ENCODE measurements around the gene SGCG. TPM values are rescaled to one million over a fixed set of nuclear protein-coding genes. Genes with fewer than 3 reads are reported as not detected.

The SGCG gene
- total and polyA plus RNA-seq, 10 of the 15 experiments (the other 5 are each of a cell fraction or from before 2014, with no cell fraction given) = not detected

DNA sequence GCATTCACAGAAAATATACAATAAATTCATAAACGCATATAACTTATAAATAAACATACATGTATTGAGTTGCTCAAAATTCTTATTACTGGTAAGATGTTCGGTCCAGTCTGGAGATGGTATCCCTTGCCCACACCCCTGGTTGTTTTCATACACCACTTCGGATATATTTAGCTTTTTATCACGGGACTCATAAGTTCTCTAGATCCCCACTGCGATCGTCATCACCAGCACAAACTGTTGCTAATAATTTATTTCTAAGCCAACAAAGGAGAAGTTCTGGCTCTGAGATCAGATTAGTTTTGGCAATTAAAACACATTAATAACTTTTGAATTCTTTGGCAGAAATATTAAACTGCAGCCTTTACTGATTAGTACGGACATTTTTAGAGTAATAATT, 23.0 kb upstream of the SGCG start:
- Histone ChIP-seq H3K27ac (ENCODE audit: control insufficient read depth, insufficient read depth) (no peak overlapping the region), H3K4me2 (ENCODE audit: control insufficient read depth, insufficient read depth) (no peak overlapping the region), H3K9ac (ENCODE audit: control insufficient read depth, insufficient read depth, low read length) (no peak overlapping the region), H3K36me3 (ENCODE audit: control insufficient read depth in 2 of 2, insufficient read depth in 2 of 2, low read length in 1 of 2) (no peaks in the 10 kb centered on the region), H3K9me3 (replicated peaks; ENCODE audit: control insufficient read depth, insufficient read depth, low read length) (no peaks in the 10 kb centered on the region), H3K79me2 (ENCODE audit: control insufficient read depth, insufficient read depth, low read length) (no peaks in the 10 kb centered on the region), H3K27me3 (replicated peaks in 1 of 2; ENCODE audit: control insufficient read depth in 2 of 2, insufficient read depth in 2 of 2, low read length in 1 of 2) (peaks cover 0 to 4% of the 10 kb centered on the region in 2 experiments; a peak in 2 of 4 replicates), H3K4me1 (ENCODE audit: control insufficient read depth, insufficient read depth, low read length) (no peaks in the 10 kb centered on the region), H2AFZ (ENCODE audit: control insufficient read depth, low read depth, low read length) (no peak overlapping the region), H4K20me1 (ENCODE audit: control insufficient read depth, insufficient read depth) (no peaks in the 10 kb centered on the region), H3K4me3 (no peak overlapping the region)
- FAIRE-seq = no peak
- RAD21 ChIA-PET (ENCODE audit: unreplicated experiment) = no interaction called here
- intact Hi-C loops (cut with micrococcal nuclease; ENCODE audit: unreplicated experiment) (loop anchor here (5.0 kb wide), 1 partner anchor 355 kb away; no protein-coding TSS in a partner anchor), in situ Hi-C loops (cut with MboI) (no loop called here)
- no peak for DNase-seq (ENCODE audit: low read depth, low spot score)
- no peak for ATAC-seq
- POLR2A ChIA-PET = no interaction called here
- CTCF ChIA-PET = interaction anchor here (1.3 kb wide), 1 partner anchor 7 kb away, joined by 3 read pairs; no protein-coding TSS in a partner anchor
- SMC1A ChIA-PET (ENCODE audit: uncharacterized antibody, unreplicated experiment) = interaction anchor here (0.6 kb wide), 1 partner anchor 48 kb away, joined by 3 read pairs; no protein-coding TSS in a partner anchor
- WGBS (ENCODE audit: insufficient coverage, insufficient replicate concordance, low lambda C conversion rate, missing lambda C conversion rate) = 38% methylated on average over 7 of the region's 7 CpGs
- no TSS peak for BruUV-seq (replicated peaks)
- TF ChIP-seq SREBF2 (IDR thresholded peaks at IDR 0.05; ENCODE audit: low read length) (no peak), FOXK2 (IDR thresholded peaks at IDR 0.05) (no peak)
- TF ChIP-seq, protein P1, sequence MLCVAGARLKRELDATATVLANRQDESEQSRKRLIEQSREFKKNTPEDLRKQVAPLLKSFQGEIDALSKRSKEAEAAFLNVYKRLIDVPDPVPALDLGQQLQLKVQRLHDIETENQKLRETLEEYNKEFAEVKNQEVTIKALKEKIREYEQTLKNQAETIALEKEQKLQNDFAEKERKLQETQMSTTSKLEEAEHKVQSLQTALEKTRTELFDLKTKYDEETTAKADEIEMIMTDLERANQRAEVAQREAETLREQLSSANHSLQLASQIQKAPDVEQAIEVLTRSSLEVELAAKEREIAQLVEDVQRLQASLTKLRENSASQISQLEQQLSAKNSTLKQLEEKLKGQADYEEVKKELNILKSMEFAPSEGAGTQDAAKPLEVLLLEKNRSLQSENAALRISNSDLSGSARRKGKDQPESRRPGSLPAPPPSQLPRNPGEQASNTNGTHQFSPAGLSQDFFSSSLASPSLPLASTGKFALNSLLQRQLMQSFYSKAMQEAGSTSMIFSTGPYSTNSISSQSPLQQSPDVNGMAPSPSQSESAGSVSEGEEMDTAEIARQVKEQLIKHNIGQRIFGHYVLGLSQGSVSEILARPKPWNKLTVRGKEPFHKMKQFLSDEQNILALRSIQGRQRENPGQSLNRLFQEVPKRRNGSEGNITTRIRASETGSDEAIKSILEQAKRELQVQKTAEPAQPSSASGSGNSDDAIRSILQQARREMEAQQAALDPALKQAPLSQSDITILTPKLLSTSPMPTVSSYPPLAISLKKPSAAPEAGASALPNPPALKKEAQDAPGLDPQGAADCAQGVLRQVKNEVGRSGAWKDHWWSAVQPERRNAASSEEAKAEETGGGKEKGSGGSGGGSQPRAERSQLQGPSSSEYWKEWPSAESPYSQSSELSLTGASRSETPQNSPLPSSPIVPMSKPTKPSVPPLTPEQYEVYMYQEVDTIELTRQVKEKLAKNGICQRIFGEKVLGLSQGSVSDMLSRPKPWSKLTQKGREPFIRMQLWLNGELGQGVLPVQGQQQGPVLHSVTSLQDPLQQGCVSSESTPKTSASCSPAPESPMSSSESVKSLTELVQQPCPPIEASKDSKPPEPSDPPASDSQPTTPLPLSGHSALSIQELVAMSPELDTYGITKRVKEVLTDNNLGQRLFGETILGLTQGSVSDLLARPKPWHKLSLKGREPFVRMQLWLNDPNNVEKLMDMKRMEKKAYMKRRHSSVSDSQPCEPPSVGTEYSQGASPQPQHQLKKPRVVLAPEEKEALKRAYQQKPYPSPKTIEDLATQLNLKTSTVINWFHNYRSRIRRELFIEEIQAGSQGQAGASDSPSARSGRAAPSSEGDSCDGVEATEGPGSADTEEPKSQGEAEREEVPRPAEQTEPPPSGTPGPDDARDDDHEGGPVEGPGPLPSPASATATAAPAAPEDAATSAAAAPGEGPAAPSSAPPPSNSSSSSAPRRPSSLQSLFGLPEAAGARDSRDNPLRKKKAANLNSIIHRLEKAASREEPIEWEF (IDR thresholded peaks at IDR 0.05; ENCODE audit: insufficient replicate concordance, low read depth, low read length) = no peak
- TF ChIP-seq, protein P2, sequence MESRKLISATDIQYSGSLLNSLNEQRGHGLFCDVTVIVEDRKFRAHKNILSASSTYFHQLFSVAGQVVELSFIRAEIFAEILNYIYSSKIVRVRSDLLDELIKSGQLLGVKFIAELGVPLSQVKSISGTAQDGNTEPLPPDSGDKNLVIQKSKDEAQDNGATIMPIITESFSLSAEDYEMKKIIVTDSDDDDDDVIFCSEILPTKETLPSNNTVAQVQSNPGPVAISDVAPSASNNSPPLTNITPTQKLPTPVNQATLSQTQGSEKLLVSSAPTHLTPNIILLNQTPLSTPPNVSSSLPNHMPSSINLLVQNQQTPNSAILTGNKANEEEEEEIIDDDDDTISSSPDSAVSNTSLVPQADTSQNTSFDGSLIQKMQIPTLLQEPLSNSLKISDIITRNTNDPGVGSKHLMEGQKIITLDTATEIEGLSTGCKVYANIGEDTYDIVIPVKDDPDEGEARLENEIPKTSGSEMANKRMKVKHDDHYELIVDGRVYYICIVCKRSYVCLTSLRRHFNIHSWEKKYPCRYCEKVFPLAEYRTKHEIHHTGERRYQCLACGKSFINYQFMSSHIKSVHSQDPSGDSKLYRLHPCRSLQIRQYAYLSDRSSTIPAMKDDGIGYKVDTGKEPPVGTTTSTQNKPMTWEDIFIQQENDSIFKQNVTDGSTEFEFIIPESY (IDR thresholded peaks at IDR 0.05) = no peak
- TF ChIP-seq, protein P3, sequence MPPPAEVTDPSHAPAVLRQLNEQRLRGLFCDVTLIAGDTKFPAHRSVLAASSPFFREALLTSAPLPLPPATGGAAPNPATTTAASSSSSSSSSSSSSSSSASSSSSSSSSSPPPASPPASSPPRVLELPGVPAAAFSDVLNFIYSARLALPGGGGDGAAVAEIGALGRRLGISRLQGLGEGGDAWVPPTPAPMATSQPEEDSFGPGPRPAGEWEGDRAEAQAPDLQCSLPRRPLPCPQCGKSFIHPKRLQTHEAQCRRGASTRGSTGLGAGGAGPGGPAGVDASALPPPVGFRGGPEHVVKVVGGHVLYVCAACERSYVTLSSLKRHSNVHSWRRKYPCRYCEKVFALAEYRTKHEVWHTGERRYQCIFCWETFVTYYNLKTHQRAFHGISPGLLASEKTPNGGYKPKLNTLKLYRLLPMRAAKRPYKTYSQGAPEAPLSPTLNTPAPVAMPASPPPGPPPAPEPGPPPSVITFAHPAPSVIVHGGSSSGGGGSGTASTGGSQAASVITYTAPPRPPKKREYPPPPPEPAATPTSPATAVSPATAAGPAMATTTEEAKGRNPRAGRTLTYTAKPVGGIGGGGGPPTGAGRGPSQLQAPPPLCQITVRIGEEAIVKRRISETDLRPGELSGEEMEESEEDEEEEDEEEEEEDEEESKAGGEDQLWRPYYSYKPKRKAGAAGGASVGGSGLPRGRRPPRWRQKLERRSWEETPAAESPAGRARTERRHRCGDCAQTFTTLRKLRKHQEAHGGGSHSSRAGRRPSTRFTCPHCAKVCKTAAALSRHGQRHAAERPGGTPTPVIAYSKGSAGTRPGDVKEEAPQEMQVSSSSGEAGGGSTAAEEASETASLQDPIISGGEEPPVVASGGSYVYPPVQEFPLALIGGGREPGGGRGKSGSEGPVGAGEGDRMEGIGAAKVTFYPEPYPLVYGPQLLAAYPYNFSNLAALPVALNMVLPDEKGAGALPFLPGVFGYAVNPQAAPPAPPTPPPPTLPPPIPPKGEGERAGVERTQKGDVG (CRISPR knock-in tag; IDR thresholded peaks at IDR 0.05) = no peak
- TF ChIP-seq, protein P4, sequence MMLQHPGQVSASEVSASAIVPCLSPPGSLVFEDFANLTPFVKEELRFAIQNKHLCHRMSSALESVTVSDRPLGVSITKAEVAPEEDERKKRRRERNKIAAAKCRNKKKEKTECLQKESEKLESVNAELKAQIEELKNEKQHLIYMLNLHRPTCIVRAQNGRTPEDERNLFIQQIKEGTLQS (IDR thresholded peaks at IDR 0.05; ENCODE audit: borderline replicate concordance, extremely low read depth, low read depth, low read length) = no peak
- TF ChIP-seq, protein P5, sequence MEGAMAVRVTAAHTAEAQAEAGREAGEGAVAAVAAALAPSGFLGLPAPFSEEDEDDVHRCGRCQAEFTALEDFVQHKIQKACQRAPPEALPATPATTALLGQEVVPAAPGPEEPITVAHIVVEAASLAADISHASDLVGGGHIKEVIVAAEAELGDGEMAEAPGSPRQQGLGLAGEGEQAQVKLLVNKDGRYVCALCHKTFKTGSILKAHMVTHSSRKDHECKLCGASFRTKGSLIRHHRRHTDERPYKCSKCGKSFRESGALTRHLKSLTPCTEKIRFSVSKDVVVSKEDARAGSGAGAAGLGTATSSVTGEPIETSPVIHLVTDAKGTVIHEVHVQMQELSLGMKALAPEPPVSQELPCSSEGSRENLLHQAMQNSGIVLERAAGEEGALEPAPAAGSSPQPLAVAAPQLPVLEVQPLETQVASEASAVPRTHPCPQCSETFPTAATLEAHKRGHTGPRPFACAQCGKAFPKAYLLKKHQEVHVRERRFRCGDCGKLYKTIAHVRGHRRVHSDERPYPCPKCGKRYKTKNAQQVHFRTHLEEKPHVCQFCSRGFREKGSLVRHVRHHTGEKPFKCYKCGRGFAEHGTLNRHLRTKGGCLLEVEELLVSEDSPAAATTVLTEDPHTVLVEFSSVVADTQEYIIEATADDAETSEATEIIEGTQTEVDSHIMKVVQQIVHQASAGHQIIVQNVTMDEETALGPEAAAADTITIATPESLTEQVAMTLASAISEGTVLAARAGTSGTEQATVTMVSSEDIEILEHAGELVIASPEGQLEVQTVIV (IDR thresholded peaks at IDR 0.05; ENCODE audit: borderline replicate concordance, partially characterized antibody) = no peak
- TF ChIP-seq, protein P6, sequence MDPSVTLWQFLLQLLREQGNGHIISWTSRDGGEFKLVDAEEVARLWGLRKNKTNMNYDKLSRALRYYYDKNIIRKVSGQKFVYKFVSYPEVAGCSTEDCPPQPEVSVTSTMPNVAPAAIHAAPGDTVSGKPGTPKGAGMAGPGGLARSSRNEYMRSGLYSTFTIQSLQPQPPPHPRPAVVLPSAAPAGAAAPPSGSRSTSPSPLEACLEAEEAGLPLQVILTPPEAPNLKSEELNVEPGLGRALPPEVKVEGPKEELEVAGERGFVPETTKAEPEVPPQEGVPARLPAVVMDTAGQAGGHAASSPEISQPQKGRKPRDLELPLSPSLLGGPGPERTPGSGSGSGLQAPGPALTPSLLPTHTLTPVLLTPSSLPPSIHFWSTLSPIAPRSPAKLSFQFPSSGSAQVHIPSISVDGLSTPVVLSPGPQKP (IDR thresholded peaks at IDR 0.05; ENCODE audit: low read depth, low read length) = no peak

Data from GM12878 (cell line).